ENCODE data around the gene PIK3CD.
"Not testable (repeated sequence)": the region's sequence is repeated elsewhere in the genome, so short reads cannot be mapped to it uniquely, and the experiment has no call there.

Gene PIK3CD

DNA sequence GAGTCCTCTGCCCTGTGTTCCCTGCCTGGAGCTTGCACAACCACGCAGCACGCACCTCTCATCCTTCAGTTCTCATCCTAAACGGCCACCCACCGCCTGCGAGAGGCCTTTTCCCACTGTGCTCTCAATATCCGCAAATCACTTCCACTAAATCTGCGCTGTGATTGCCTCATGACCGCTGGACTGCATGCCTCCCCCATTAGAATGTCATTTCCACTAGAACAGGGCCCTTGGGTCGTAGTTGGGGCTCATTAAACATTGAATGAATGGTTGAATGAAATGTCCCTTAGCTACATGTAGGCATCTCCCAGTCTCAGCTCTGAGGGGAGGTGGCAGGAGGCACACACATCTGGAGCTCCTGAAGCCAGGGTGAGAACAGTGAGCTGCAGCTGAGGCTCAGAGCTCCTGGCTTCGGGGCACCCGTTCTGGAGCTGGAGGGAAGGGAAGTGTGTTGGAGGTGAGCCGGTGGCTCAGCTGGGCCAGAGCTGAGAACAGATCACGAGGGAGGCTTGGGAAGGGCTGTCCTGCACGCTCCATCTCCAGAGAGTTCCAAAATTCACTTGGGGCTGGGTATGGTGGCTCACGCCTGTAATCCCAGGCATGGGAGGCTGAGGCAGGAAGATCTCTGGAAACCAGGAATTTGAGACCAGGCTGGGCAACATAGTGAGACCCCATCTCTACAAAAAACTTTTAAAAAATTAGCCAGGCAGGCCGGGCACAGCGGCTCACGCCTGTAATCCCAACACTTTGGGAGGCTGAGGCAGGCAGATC lies 32.4 kb upstream of the PIK3CD start:
- in situ Hi-C loops (cut with HindIII; ENCODE audit: low sequenced_read_pairs): no loop called here

DNA sequence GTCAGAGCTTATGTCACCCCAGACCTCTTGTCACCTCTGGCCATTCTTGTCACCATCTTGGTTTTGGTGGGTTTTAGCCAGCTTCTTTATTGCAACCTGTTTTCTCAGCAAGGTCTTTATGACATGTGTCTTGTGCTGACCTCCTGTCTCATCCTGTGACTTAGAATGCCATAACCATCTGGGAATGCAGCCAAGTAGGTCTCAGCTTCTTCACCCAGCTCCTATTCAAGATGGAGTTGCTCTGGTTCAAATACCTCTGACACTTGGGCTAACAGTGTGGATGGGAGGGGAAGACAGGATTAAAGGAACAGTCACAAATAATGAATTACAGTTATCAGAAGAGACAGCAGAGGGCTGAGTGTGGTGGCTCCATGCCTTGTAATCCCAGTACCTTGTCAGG lies 30.5 kb upstream of the PIK3CD start:
- in situ Hi-C loops (cut with HindIII; ENCODE audit: low sequenced_read_pairs): no loop called here

DNA sequence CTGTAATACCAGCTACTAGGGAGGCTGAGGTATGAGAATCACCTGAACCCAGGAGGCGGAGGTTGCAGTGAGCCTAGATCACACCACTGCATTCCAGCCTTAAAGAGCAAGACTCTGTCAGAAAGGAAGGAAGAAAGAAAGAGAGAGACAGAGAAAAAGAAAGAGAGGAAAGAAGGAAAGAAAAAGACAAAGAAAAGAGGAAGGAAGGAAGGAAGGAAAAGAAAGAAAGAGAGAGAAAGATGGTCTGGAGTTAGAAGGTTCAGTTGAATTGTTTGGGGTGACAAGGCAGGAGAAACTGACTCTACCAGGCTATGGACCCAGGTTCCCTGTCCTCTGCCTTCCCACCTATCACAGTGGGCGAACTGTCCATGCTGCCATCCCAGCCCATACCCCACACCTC lies 27.4 kb upstream of the PIK3CD start:
- in situ Hi-C loops (cut with HindIII; ENCODE audit: low sequenced_read_pairs): no loop called here

DNA sequence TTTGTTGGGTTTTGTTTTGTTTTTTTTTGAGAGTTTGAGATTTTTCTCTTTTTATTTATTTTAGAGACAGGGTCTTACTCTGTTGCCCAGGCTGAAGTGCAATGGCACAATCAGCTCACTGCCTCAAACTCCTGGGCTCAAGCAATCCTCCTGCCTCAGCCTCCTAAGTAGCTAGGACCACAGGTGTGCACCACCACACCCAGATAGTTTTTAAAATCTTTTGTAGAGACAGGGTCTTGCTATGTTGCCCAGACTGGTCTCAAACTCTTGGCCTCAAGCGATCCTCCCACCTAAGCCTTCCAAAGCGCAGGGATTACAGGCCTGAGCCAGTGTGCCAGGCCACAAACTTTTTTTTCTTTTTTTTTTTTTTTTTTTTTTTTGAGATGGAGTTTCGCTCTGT lies 26.5 kb upstream of the PIK3CD start:
- in situ Hi-C loops (cut with HindIII; ENCODE audit: low sequenced_read_pairs): not testable (repeated sequence)

DNA sequence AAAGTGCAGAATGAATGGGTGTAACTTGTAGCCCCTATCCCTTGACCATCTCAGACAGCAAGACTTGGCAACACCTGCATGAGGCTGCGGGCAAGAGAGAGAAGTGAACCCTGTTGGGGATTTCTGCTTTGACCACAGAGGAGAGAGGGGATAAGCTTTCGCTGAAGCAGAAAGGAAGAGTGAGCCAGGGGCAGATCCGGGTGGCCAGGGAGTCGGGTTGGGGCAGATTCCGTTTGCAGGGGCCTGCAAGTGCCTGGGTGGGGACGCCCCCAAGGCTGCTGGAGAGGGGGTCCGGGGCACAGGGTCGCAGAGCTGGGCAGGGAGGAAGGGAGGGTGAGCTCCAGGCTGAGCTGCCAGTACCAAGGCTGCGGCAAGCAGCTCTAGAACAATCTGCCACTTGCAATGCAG lies 25.3 kb upstream of the PIK3CD start:
- in situ Hi-C loops (cut with HindIII; ENCODE audit: low sequenced_read_pairs): no loop called here

DNA sequence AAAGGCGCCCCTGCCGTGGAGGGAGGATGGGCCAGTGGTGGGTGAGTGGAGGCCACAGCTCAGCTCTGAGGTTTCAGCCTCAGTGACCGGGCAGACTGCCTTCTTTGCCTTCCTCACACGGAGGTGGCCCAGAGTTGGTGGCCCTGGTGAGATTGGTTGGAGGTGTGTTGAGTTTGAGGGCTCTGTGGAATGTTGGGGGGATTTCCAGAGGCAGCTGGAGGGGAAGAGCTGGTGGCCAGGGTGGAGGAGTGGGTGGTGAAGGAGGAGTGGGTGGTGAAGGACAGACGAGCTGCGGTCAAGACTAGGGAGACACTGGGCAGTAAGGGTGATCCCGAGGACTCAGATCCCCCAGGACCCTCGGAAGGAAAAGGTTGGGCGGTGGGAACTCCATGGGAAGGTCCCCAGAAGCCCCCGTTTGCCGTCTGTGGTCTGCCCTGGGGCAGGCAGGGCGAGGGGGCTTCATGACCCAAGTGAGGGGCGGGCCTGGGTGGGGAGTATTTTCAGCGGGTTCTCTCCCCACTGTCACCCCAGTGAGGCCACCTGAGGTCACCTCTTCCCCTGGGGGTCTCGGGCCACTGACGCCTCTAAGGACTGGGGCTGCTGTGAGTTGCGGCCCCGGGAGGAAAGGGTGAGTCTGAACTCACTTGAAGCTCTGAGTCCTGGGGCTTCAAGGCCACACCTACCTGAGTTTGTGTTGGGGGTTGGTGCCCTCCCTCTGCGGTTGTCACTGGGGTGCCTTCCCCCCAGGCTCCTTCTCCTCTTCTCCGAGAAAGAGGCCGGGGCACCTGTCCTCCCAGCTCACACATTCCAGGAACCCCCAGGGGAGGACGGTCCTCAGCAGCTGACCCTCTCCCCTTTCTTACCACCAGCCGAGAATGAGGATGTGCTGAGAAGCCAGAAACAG lies 22.7 kb upstream of the PIK3CD start:
- in situ Hi-C loops (cut with HindIII; ENCODE audit: low sequenced_read_pairs): no loop called here

DNA sequence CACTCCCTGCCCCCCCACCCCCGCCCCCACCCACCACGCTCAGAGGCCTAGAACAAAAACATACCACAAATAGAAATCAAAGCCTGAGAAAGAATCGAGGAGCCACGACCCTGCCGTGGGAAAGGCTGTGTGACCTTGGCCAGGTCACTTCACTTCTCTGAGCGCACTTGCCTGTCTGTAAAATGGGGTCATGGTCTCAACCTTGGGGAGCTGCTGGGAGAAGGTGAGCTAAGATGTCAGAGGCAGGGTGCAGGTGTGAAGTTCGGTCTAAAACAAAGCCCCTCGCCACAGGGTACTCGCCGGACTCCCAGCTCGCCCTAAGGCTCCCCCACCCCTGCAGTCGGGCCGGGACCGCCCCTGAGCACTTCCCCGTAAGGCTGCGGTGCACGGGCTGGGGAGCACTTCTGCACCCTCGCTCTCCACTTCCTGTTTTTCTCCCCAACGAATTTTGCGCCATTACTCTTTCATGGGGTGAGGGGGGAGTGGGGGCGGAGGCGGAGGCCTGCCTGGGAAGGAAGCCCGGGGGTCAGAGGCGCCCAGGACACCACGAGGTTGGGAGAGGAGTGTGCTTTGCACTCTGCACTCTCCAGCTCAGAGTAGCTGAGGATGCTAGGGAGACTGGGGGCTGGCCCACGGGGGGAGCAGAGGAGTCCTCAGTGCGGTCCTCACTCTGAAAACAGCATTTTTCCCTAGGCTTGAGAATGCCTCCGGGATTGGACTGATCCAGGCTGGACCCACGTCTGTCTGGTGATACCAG lies 21.9 kb upstream of the PIK3CD start:
- in situ Hi-C loops (cut with HindIII; ENCODE audit: low sequenced_read_pairs): no loop called here

DNA sequence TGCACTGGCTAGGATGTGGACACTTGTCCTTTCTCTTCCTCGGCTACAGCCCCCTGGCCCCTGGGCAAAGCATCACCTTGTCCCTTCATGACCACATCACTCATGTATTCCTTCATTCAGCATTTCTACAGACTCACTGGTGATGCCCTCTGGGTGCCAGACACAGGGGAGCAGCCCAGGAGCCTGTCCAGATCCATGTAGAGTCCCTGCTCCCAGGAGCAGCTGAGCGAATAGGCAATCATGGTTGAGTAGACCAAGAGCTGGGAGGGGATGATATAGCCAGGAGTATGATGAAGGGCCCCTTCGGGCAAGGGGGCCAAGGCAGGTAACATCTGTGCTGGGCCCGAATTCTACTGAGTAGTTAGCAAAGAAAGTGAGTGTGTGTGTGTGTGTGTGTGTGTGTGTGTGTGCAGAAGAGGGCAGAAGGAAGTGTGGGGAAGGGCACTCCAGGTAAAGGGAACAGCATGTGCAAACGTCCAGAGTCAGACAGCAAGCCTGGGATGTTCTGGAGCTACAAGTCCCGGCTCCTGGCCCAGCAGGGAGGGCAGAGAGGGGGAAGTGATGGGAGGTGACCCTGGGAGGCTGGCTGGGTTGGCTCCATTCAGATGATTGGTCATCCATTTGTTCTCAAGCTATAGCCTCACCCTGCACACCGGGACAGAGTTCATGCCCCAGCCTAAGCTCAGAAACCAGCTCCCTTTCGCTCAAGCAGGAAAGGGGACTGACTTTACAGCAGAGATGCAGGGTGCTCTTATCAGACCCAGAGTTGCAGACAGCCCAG lies 21.0 kb upstream of the PIK3CD start:
- in situ Hi-C loops (cut with HindIII; ENCODE audit: low sequenced_read_pairs): no loop called here

DNA sequence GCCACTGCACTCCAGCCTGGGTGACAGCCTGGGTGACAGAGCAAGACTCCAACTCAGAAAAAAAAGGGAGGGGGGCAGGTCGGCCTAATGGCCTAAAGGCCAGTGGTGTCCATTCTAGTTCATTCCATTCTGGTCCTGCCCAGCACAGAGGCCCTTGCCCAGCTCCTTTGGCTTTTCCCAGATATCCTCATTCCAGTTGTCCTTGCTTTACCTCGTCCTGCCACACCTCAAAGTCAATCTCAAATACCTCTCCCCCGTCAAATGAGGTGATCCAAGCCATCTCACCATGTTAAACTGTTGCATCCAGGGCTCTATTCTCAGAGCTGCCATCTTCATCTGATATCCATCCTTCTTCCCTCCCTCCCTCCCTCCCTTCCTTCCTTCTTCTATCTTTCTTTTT lies 19.9 kb upstream of the PIK3CD start:
- in situ Hi-C loops (cut with HindIII; ENCODE audit: low sequenced_read_pairs): no loop called here

DNA sequence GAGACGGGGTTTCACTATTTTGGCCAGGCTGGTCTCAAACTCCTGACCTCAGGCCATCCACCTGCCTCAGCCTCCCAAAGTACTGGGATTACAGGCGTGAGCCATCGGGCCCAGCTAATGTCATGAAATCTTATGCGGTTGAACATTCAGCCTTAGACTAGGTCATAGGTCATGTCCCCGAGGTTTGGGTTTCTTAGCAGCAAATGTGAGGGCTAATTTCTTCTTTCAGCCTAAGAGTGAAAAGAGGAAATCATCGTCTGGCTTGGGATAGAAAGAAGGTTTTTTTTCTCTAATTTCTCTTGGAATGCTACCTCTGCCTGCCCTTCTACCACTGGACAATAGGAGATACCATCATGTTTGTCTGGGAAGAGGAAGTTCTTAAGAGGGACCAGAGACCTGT lies 18.0 kb upstream of the PIK3CD start:
- in situ Hi-C loops (cut with HindIII; ENCODE audit: low sequenced_read_pairs): no loop called here

DNA sequence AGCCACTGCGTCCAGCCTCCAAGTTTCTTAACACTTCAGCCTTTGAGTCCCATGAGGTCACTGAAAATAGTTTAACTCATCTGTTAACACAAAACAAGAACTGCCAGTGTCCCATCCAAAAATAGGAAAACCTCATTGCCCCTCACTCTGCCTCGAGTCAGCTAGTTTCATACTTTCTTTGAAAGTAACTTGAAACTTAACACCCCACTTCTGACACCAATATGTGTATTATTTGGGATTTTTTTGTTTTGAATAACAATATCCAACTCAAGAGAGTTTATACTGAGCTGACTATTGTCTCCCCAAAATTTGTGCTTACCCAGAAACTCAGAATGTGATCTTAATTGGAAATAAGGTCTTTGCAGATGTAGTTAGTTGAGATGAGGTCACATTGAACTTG lies 16.9 kb upstream of the PIK3CD start:
- in situ Hi-C loops (cut with HindIII; ENCODE audit: low sequenced_read_pairs): no loop called here

DNA sequence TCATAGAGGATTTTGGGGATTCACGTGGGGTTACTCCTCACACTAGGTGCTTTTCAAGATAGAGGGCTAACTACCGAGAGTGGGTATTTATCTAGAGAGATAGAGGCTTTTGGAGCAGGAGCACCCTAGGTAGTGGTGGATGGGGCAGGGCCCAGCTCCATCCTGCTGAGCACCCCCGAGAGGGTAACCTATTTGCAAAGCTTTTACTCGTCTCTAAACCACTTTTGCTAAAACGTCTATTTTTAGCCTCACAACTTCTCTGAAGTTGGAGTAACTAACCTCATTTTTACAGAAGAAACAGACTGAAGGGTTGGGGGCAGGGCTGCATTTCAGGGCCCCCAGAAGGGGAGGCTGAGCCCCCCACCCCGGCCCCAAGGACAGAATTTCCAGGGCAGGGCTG lies 12.3 kb upstream of the PIK3CD start:
- in situ Hi-C loops (cut with HindIII; ENCODE audit: low sequenced_read_pairs): no loop called here

DNA sequence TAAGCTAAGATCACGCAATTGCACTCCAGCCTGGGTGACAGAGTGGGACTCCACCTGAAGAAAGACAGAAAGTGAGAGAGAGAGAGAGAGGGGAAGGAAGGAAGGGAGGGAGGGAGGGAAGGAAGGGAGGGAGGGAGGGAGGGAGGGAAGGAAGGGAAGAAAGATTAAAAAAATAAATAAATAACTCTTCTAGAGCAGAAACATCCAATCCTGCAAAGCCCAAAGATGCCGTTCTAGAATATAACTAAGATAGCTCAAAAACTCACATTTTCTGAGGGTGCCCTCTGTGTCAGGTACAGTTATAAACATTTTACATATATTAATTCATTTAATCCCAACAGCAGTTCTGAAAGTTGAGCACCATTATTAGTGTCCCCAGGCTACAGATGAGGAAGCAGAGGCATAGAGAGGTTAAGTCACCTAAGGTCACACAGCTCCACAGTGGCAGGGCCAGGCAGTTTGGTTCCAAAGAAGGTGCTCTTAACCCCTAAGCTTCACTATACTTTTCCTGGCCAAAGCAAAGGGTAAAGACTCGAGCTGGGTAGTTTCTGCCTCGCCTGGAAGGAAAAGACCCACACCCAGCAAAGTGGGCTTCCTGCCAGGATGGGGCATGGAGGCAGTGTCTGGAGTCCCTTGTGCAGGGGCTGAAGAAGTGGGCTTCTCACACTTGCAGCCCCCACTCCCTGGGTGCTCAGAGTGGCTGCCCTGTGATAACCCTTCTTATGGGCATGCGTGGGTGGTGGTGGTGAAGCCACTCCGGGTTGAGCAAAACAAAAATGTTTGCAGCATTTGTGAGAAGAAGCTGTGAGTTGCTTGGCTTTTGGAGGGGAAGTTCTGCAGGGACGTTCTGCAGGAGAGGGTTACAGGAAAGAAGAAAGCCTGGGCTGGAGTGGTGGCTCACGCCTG lies 7.9 kb upstream of the PIK3CD start:
- in situ Hi-C loops (cut with HindIII; ENCODE audit: low sequenced_read_pairs): no loop called here

DNA sequence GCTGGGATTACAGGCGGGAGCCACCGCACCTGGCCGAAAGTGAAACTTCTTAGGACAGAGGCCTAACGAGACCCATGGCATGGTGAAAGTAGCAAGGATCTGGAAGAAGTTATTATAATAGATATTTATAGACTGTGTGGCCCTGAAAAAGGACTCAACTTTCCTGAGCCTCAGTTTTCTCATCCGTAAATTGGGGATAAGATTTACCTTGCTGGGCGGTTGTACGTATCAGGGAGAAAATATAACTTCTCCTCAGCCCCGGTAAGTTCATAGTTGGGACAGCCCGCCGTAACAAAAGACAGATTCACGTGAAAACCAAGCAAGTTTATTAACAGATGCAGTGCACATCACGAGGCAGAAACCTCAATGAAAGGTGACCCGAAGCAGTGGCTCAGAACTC lies 5.5 kb upstream of the PIK3CD start:
- in situ Hi-C loops (cut with HindIII; ENCODE audit: low sequenced_read_pairs): no loop called here

DNA sequence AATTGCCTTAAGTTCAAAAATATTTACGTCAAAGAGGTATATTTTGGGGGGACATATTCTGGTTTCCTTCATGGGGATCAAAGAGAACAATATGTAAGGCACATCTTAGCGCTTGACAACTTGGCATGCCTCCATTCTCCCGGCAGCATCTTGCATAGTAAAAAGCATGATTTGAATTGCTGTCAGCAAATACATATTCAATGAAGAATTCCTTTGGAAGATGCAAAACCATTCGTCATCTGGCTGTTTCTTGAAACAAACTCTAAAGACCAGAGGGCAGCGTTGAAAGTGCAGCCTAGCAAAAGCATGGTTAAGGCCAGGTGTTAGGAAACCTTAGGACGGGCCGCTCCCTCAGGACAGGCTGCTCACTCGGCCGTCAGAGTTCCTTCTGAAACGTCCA lies 3.4 kb upstream of the PIK3CD start:
- in situ Hi-C loops (cut with HindIII; ENCODE audit: low sequenced_read_pairs): no loop called here

DNA sequence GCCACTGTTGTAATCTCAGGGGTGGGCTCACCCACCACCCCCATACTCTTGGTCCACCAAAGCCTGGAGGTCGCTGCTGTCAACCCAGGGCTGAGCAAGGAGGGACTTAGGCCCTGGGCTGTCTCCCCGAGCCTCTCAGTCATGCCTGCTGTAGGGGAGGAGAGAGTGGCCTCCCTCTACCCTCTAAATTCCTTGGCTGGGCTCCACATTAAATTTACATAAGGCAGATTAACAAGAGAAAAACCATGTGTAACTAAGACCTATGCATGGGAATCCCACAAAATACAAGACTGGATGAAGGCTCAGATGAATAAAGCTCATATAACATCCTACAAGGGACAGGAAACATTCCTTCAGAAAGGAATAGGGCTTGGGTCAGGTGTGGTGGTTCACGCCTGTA lies 1.8 kb upstream of the PIK3CD start:
- in situ Hi-C loops (cut with HindIII; ENCODE audit: low sequenced_read_pairs): loop anchor here (25.0 kb wide), 1 partner anchor 138 kb away; no protein-coding TSS in a partner anchor

DNA sequence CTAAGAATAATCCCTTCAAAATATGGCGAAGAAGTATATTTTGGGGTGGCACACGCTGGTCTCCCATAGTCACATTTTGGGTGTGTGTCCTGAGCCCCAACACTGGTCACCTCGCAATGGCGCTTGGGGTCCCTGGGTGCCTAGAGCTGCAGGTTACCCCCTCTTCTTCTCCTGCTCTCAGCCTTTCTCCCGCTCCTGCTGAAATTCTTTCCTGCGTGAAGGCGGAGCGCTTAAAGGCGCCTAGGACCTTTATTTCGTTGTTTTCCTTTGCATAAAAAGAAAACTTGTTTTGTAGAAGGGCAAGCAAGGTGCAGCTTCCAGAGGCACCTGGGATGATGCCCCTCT lies 339 bp upstream of the PIK3CD start:
- in situ Hi-C loops (cut with HindIII; ENCODE audit: low sequenced_read_pairs): loop anchor here (25.0 kb wide), 1 partner anchor 136 kb away; no protein-coding TSS in a partner anchor

DNA sequence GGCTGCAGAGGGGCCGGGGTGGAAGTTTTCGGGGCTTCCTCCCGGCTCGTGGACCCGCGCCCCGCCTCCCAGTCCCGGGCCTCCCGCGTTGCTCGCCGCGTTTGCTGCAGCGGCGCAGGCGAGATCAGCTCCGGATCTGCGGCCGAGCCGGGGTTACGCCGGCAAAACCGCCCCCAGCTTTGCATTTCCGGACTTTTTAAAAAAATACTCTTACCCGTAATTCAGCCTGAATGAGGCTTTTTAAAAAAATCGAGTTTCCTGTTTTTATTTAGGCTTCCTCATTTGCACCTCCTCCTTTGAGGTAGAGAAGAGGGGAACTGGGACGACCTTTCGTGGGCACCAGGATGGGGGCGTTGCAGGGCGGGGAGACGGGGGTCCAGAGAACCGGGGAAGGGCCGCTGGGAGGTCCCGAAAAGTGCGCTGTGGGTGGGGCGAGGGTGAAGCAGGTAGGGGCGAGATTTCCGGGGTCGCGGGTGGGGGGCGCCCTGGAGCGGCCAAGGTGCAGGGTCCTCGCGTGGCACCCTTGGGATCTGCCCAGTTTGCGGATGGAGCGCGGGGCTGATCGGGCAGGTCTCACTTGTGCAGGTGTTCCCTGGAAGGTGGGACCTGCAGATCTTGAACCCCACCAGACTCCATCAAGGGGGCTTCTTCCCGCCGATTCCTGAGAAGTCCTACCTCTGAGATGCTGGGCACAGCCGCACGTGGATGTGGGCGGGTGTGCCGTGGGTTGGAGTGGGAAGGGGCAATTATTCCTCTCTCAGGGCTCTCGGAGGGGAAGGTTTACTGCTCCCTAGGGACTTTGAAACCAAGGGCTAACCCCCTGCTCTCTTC lies 1.1 kb downstream of the PIK3CD start:
- in situ Hi-C loops (cut with HindIII; ENCODE audit: low sequenced_read_pairs): loop anchor here (25.0 kb wide), 1 partner anchor 135 kb away; no protein-coding TSS in a partner anchor

DNA sequence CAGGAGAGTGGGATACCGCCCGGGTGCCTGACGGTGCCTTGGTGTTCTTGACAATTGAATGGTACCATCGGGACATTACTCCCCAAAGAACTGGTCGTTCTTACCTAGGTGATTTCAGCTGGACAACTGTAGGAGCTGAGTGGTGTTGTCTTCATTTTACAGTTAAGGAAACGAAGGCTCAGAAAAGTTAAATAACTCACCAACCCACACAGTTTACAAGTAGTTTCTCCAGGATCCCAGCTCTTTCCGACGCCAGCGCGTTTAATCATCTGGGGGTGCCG lies 1.6 kb downstream of the PIK3CD start:
- in situ Hi-C loops (cut with HindIII; ENCODE audit: low sequenced_read_pairs): loop anchor here (25.0 kb wide), 1 partner anchor 134 kb away; no protein-coding TSS in a partner anchor
